GM12878 (cell line): ENCODE measurements around the gene COPZ2. TPM values are rescaled to one million over a fixed set of nuclear protein-coding genes. Genes with fewer than 3 reads are reported as not detected.

Experiments
- ATAC-seq: fragments of 200-7000 bp; cut with Tn5 transposase; 3 replicates; pipeline ENCODE4 v1.9.1; 2020; ENCODE audit warnings: mild to moderate bottlenecking, moderate library complexity
- BruUV-seq: library from RNA; stranded (reverse); fragments of 400-500 nt; replicated peaks from 2 replicates; lab custom pipeline; 2021; lab: Mats Ljungman, UMichigan
- CTCF ChIA-PET: fragments of 300-600 bp; sonication (Branson Sonifier 250); formaldehyde crosslinking; extraction: SDS; loops from one replicate; lab custom pipeline; 2021; ENCODE audit warnings: inconsistent platforms; lab: Yijun Ruan, JAX
- POLR2A ChIA-PET: fragments of 350-600 bp; formaldehyde crosslinking; extraction: SDS; loops from one replicate; lab custom pipeline; 2021; ENCODE audit warnings: inconsistent platforms; lab: Charles Lee
- RAD21 ChIA-PET: fragments of 300-600 bp; sonication (Branson Sonifier 250); formaldehyde crosslinking; loops from one replicate; lab custom pipeline; 2023; ENCODE audit warnings: antibody characterized with exemption; ENCODE audit not compliant: unreplicated experiment; lab: Charles Lee
- SMC1A ChIA-PET: fragments of 300-600 bp; sonication (Branson Sonifier 250); formaldehyde crosslinking; loops from one replicate; lab custom pipeline; 2023; ENCODE audit not compliant: unreplicated experiment, uncharacterized antibody; lab: Charles Lee
- DNase-seq: peaks from one replicate; pipeline ENCODE4 v3.0.0-alpha.2; 2011; ENCODE audit warnings: low read depth, low spot score
- FAIRE-seq: peaks from 3 replicates; lab custom pipeline; 2011; peaks lifted over from hg19 to GRCh38; lab: Jason Lieb, UNC
- H2AFZ ChIP-seq: 2 replicates; pipeline ENCODE4 v1.6.0; 2011; ENCODE audit warnings: low read depth, low read length, control low read depth; ENCODE audit not compliant: control insufficient read depth
- H3K27ac ChIP-seq: 2 replicates; pipeline ENCODE4 v1.5.1; 2011; ENCODE audit warnings: control low read depth; ENCODE audit not compliant: control insufficient read depth, insufficient read depth
- H3K27me3 ChIP-seq, 2 experiments: replicated peaks in 1 of 2; 2 replicates each; pipeline versions ENCODE4 v1.6.0 to v1.6.1; 2011; ENCODE audit warnings: low read length in 1 of 2; ENCODE audit not compliant: control insufficient read depth in 2 of 2, insufficient read depth in 2 of 2
- H3K36me3 ChIP-seq, 2 experiments: 2 replicates each; pipeline ENCODE4 v1.5.1; 2011; ENCODE audit warnings: low read length in 1 of 2; ENCODE audit not compliant: control insufficient read depth in 2 of 2, insufficient read depth in 2 of 2
- H3K4me1 ChIP-seq: 2 replicates; pipeline ENCODE4 v1.6.1; 2011; ENCODE audit warnings: mild to moderate bottlenecking, low read length, moderate library complexity, mixed read lengths; ENCODE audit not compliant: control insufficient read depth, insufficient read depth
- H3K4me2 ChIP-seq: 2 replicates; pipeline ENCODE4 v1.6.0; 2011; ENCODE audit warnings: control low read depth; ENCODE audit not compliant: control insufficient read depth, insufficient read depth
- H3K4me3 ChIP-seq: fragments of 200-600 bp; sonication (generic); 2 replicates; pipeline ENCODE4 v1.5.1; 2016
- H3K79me2 ChIP-seq: 2 replicates; pipeline ENCODE4 v1.6.0; 2011; ENCODE audit warnings: low read length; ENCODE audit not compliant: control insufficient read depth, insufficient read depth
- H3K9ac ChIP-seq: 2 replicates; pipeline ENCODE4 v1.8.0; 2011; ENCODE audit warnings: low read length, control low read depth, mixed read lengths; ENCODE audit not compliant: control insufficient read depth, insufficient read depth
- H3K9me3 ChIP-seq: replicated peaks from 3 replicates; pipeline ENCODE4 v1.5.1; 2011; ENCODE audit warnings: mild to moderate bottlenecking, low read length; ENCODE audit not compliant: control insufficient read depth, insufficient read depth
- H4K20me1 ChIP-seq: 2 replicates; pipeline ENCODE4 v1.6.0; 2011; ENCODE audit not compliant: control insufficient read depth, insufficient read depth
- BCL11A ChIP-seq: IDR thresholded peaks from 2 replicates; pipeline ENCODE4 v1.6.1; 2011; ENCODE audit warnings: low read depth, low read length
- MTA3 ChIP-seq: IDR thresholded peaks from 2 replicates; pipeline ENCODE4 v1.6.1; 2012; ENCODE audit warnings: low read length, inconsistent platforms, borderline replicate concordance
- MXI1 ChIP-seq: fragments of 150-350 bp; IDR thresholded peaks from 2 replicates; pipeline ENCODE4 v1.6.1; 2011; ENCODE audit warnings: low read depth, mild to moderate bottlenecking, inconsistent platforms, low read length, improper control_type of control experiment
- NFYA ChIP-seq: IDR thresholded peaks from 2 replicates; pipeline ENCODE4 v1.6.1; 2011; ENCODE audit warnings: low read depth, mild to moderate bottlenecking, low read length, improper control_type of control experiment, borderline replicate concordance
- PBX3 ChIP-seq: IDR thresholded peaks from 2 replicates; pipeline ENCODE4 v1.6.1; 2011; ENCODE audit warnings: mild to moderate bottlenecking, low read depth, low read length, moderate library complexity; ENCODE audit not compliant: insufficient replicate concordance
- TCF12 ChIP-seq: IDR thresholded peaks from 2 replicates; pipeline ENCODE4 v1.6.1; 2011; ENCODE audit warnings: low read depth, mild to moderate bottlenecking, low read length
- YBX1 ChIP-seq: fragments of 450-650 bp; IDR thresholded peaks from 2 replicates; pipeline ENCODE4 v1.6.1; 2016; ENCODE audit warnings: antibody characterized with exemption
- ZNF592 ChIP-seq: fragments of 450-650 bp; IDR thresholded peaks from 2 replicates; pipeline ENCODE4 v1.6.1; 2017; ENCODE audit warnings: mild to moderate bottlenecking, moderate library complexity
- WGBS: methylation state at CpG from one replicate; pipeline ENCODE4 v1.1.6; 2016; ENCODE audit warnings: low lambda C conversion rate; ENCODE audit not compliant: insufficient replicate concordance, insufficient coverage; ENCODE audit errors: missing lambda C conversion rate; 5-methylcytosine and 5-hydroxymethylcytosine counted together
- in situ Hi-C: fragments of 300-500 bp; cut with MboI; formaldehyde crosslinking; loops from 9 replicates; pipeline ENCODE4 v1.14.3; 2018; ENCODE audit warnings: mixed read lengths
- intact Hi-C: fragments of 100-400 bp; cut with micrococcal nuclease; formaldehyde crosslinking; loops from one replicate; pipeline ENCODE4 v1.14.2; 2022; ENCODE audit not compliant: unreplicated experiment
- polyA plus RNA-seq, 11 experiments: library from polyadenylated mRNA; depleted of rRNA in 4 of 11; unstranded in 6 of 11; stranded (reverse) in 5 of 11; fragments of >200 nt; fragmentation: Nextera tagmentation in 4 of 11; fragmentation: Illumina TruSeq in 1 of 11; extraction: Ambion mirVana in 4 of 11; extraction: Trizol in 1 of 11; gene quantifications; 1 replicate in 1 of 11; 2 replicates in 10 of 11; pipeline versions ENCODE4 v1.2.1 to v1.2.3, GENCODE V29; 2011 to 2016; ENCODE audit warnings: inconsistent platforms in 2 of 11, missing spikeins in 2 of 11, low read depth in 1 of 11
- total RNA-seq, 4 experiments: library from RNA; depleted of rRNA in 3 of 4; stranded (reverse); fragments of >200 nt in 3 of 4; fragmentation: Illumina TruSeq in 1 of 4; extraction: Trizol in 1 of 4; gene quantifications; 2 replicates each; pipeline versions ENCODE4 v1.2.1 to v1.2.3, GENCODE V29; 2013 to 2021
- TF ChIP-seq, protein P1 (sequence below): fragments of 450-650 bp; IDR thresholded peaks from 2 replicates; pipeline ENCODE4 v1.6.1; 2017; ENCODE audit warnings: mild to moderate bottlenecking

COPZ2 gene
- total and polyA plus RNA-seq, 10 of the 15 experiments (the other 5 are each of a cell fraction or from before 2014, with no cell fraction given), result 0.20 to 4.3 (median 2.6) TPM

- TF ChIP-seq ZNF592, result no peak
These were observed 13.2 kb downstream of the COPZ2 start (continued) for GRCh38 chr17:48024149-48025039.

DNA sequence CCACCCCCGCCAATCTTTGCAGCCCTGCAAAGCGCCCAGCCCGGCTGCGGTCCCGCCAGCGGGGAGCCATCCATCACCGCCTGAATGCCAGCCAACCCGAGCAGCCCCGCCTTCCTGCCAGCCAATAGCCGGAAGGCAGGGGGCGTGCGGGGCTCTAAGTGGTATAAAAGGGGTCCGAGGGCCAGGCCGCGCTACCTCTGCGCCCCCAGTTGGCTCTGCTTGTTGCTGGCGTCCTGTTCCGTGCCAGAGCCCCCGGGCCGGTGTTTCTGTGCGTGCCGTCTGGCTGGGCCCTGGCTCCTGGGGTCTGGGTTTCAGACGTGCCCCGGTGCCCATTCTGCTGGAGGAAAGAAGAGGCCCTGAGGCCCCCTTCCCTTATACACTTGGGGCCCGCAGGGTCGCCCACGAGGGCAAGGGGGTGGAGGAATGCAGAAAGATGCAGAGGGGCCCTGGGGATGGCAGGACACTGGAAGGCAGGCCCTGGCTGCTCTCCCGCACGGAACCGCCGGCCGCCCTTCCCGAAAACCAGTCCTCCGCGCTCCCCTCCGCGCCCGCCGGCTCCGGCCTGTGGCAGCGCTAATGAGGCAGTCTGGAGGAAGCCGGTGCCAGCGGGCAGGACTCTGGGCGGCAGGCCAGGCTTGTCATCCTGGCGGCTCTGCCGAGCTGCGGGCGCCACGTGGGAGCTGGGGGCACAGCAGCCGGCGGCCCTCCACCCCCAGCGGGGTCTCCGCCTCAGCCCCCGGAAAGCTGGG is 14.0 kb downstream of the COPZ2 start:
- Histone ChIP-seq H2AFZ (peak overlapping the region; percentile 25), H3K27me3 (no peaks in the 10 kb centered on the region; a peak in 2 of 4 replicates), H3K4me3 (peak overlapping the region; percentile 80), H3K79me2 (no peaks in the 10 kb centered on the region), H3K9me3 (no peaks in the 10 kb centered on the region), H3K27ac (no peak overlapping the region), H3K4me2 (peak overlapping the region; percentile 100), H3K4me1 (peaks cover 27% of the 10 kb centered on the region), H4K20me1 (peaks cover 5% of the 10 kb centered on the region; the same call in 1 of the 2 replicates), H3K36me3 (no peaks in the 10 kb centered on the region), H3K9ac (no peak overlapping the region)
- WGBS, result 7% methylated on average over 43 of the region's 54 CpGs
- intact Hi-C loops, result no loop called here
- no peak for FAIRE-seq
- ChIA-PET CTCF (interaction anchor here (1.1 kb wide), 1 partner anchor 10 kb away, joined by 3 read pairs; no protein-coding TSS in a partner anchor), RAD21 (no interaction called here), POLR2A (no interaction called here), SMC1A (no interaction called here)
- in situ Hi-C loops, result no loop called here
- no peak for DNase-seq
- ATAC-seq, result peak; percentile 22
- no TSS peak for BruUV-seq
- peak; percentile 79 for TF ChIP-seq PBX3
- no peak for TF ChIP-seq YBX1
- no peak for TF ChIP-seq BCL11A
- TF ChIP-seq TCF12, result no peak
- no peak for TF ChIP-seq MXI1
- TF ChIP-seq, protein P1, sequence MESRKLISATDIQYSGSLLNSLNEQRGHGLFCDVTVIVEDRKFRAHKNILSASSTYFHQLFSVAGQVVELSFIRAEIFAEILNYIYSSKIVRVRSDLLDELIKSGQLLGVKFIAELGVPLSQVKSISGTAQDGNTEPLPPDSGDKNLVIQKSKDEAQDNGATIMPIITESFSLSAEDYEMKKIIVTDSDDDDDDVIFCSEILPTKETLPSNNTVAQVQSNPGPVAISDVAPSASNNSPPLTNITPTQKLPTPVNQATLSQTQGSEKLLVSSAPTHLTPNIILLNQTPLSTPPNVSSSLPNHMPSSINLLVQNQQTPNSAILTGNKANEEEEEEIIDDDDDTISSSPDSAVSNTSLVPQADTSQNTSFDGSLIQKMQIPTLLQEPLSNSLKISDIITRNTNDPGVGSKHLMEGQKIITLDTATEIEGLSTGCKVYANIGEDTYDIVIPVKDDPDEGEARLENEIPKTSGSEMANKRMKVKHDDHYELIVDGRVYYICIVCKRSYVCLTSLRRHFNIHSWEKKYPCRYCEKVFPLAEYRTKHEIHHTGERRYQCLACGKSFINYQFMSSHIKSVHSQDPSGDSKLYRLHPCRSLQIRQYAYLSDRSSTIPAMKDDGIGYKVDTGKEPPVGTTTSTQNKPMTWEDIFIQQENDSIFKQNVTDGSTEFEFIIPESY, result no peak
- no peak for TF ChIP-seq MTA3
- no peak for TF ChIP-seq NFYA
